ENCODE results near the gene CLIC5. TPM values are rescaled to one million over a fixed set of nuclear protein-coding genes. Genes with fewer than 3 reads are reported as not detected.

The CLIC5 gene
- total RNA-seq, 1 donor from 2014 or later: 31.3 TPM

DNA sequence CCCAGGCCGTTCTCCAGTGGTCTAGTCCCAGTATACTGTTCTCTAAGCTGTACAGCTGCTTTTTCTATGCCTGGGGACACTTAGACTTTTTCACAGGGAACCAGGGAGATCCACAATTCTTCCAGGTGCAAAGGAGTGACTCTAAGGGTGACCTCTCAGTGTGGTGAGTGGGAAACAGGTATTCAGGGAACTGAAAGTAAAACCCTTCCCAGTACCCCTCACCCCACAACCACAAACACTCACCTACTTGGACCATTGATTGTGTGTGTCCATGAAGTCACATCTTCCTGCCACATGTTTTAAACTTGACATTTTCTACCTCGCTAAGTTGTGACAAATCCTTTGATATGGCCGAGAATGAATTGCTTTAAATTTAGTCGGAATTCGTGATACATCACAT, 183.6 kb downstream of the CLIC5 start:
- H3K36me3 Mint-ChIP-seq: no peaks in the 10 kb centered on the region
- H3K27me3 Mint-ChIP-seq: peaks cover 4% of the 10 kb centered on the region

More for the DNA sequence above, 183.6 kb downstream of the CLIC5 start:
- no peak for DNase-seq (ENCODE audit: extremely low spot score, unreplicated experiment)
- TF ChIP-seq, protein P1, sequence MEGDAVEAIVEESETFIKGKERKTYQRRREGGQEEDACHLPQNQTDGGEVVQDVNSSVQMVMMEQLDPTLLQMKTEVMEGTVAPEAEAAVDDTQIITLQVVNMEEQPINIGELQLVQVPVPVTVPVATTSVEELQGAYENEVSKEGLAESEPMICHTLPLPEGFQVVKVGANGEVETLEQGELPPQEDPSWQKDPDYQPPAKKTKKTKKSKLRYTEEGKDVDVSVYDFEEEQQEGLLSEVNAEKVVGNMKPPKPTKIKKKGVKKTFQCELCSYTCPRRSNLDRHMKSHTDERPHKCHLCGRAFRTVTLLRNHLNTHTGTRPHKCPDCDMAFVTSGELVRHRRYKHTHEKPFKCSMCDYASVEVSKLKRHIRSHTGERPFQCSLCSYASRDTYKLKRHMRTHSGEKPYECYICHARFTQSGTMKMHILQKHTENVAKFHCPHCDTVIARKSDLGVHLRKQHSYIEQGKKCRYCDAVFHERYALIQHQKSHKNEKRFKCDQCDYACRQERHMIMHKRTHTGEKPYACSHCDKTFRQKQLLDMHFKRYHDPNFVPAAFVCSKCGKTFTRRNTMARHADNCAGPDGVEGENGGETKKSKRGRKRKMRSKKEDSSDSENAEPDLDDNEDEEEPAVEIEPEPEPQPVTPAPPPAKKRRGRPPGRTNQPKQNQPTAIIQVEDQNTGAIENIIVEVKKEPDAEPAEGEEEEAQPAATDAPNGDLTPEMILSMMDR (conservative IDR thresholded peaks at IDR 0.05): no peak
- no peak overlapping the region for H3K27ac Mint-ChIP-seq
- H3K4me3 Mint-ChIP-seq: no peak overlapping the region
- H3K9me3 Mint-ChIP-seq: peaks cover 3% of the 10 kb centered on the region
- H3K4me1 Mint-ChIP-seq (ENCODE audit: unreplicated experiment): peaks cover 16% of the 10 kb centered on the region

Other genes starting within 250 kb of the CLIC5 start
- 4.9 and 7.4 TPM in 2 replicates for gene ENPP4, start 114.1 kb upstream of the CLIC5 start, total RNA-seq (ENCODE audit: low replicate concordance)
- 4.2 and 6.6 TPM in 2 replicates for gene ENPP5, start 155.1 kb upstream of the CLIC5 start, total RNA-seq (ENCODE audit: low replicate concordance)

All from type B pancreatic cell (in vitro differentiated cells).